Endothelial cell of hepatic sinusoid (primary cell): Measurements from ENCODE around the gene AHNAK2.

Experiments used
- in situ Hi-C: cut with HindIII; loops from 2 replicates; pipeline ENCODE4 v1.10.0; 2017; ENCODE audit warnings: low sequenced_read_pairs

The AHNAK2 gene

DNA sequence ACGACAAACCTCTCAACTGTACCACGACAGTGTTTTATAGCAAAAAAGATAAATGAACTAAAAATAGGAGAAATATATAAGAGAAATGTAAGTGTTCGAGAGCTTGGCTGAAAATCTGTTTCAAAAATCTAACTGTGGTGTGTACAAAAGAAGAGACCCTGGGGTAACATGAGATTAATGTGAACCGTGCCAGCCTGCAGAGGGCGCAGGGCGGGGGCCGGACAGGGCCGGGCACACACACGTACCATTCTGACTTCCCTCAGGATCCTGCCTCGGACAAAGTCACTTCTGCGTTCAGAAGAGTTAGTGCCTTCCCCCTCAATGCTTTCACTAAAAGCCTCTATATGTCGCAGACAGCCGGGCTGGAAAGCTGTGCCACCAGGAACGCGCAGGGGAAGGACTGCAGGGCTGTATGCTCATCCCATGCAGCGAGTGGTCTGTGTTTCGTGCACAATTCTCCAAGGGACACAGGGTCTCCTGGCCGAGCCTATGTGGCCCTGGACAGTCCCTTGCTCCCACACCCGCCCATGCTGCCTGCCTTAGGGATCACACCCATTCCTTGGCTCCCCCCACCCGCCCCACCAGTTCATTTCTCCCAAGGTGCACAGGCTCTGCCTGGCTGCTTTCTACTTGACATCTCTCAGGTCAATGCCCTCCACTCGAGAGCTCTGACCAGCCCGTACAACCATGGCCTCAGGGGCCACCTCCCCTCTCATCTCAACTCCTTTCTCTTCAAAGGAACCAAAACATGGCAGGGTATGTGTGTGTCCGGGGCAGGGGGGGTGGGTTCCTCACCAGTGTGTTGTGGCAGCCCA lies 34.2 kb upstream of the AHNAK2 start:
- in situ Hi-C loops, result loop anchor here (10.0 kb wide), 2 partner anchors 78 to 112 kb away; no protein-coding TSS in a partner anchor

GRCh38 chr14:105011312-105011990 lies 33.3 kb upstream of the AHNAK2 start:
- in situ Hi-C loops, result loop anchor here (10.0 kb wide), 2 partner anchors 77 to 113 kb away; no protein-coding TSS in a partner anchor

DNA sequence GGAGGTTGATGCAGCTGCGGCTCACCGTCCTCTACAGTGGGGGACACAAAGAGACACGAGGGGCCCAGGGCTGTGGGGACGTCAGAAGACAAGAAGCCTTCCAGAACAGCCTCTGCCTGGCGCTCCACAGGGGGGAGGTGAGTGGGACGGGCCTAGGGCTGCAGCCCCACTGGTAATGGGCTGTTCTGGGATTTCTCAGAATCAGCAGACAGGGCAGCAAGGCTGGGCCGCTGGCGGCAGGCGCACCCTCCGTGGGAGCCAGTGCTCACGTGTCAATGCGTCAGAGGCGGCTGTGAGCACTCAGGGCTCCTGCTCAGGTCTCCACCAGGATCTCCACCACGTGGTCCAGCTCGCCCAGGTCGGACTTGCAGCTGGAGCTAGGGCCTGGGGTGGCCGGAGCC lies 32.7 kb upstream of the AHNAK2 start:
- in situ Hi-C loops, result loop anchor here (10.0 kb wide), 2 partner anchors 76 to 114 kb away; no protein-coding TSS in a partner anchor

GRCh38 chr14:105010106-105010505 lies 31.9 kb upstream of the AHNAK2 start:
- in situ Hi-C loops, result loop anchor here (10.0 kb wide), 2 partner anchors 75 to 115 kb away; no protein-coding TSS in a partner anchor

GRCh38 chr14:105007593-105008264 lies 29.6 kb upstream of the AHNAK2 start:
- in situ Hi-C loops, result no loop called here

GRCh38 chr14:105006831-105007592 lies 28.8 kb upstream of the AHNAK2 start:
- in situ Hi-C loops, result no loop called here

- in situ Hi-C loops, result no loop called here
Observed at GRCh38 chr14:105005929-105006830, 28.0 kb upstream of the AHNAK2 start.

DNA sequence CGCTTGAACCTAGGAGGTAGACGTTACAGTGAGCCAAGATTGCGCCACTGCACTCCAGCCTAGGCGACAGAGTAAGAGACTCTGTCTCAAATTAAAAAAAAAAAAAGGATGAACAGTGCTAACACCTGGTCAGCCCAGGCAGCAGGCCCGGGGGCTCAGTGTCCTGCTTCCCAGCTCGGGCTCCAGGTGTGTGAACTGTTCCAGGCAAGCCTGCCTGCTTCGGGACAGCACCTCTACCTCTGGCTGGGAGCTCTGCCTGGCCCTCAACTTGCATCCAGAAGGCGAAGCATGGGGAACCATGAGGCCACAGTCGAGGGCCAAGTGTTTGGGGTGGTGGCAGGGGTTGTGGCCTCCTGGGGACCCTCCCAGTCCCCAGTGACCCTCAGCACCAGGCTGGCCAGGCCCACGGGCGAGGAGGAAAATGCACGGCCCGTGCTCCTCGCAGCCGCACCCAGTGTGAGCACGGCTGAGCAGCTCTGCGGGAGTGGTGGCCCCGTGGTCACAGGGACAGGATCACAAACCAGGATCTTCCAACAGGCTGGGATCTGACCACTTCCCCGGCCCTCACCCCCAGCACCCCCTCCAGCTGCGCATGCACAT lies 27.3 kb upstream of the AHNAK2 start:
- in situ Hi-C loops, result no loop called here

DNA sequence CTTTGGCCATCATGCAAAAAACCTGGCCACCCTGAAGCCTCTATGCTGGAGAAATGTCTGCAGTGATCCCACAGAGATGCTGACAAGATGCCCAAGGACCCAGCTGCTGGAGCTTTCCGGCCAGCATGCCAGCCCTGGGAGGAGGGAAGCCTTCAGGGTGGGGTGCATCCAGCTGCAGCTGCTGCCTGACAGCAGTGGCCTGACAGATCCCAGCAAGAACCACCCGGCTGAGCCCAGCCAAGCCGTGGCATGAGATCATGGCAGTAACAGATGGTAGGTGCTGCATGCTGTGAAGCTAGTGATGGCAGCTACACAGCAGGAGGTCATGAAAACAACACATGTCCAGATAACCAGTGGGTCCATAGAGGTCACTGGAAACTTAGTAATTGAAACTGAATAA lies 21.2 kb upstream of the AHNAK2 start:
- in situ Hi-C loops, result no loop called here

- in situ Hi-C loops, result no loop called here
Observed at GRCh38 chr14:104998801-104999200, 20.6 kb upstream of the AHNAK2 start.

- in situ Hi-C loops, result no loop called here
Observed at GRCh38 chr14:104996483-104996882, 18.3 kb upstream of the AHNAK2 start.

DNA sequence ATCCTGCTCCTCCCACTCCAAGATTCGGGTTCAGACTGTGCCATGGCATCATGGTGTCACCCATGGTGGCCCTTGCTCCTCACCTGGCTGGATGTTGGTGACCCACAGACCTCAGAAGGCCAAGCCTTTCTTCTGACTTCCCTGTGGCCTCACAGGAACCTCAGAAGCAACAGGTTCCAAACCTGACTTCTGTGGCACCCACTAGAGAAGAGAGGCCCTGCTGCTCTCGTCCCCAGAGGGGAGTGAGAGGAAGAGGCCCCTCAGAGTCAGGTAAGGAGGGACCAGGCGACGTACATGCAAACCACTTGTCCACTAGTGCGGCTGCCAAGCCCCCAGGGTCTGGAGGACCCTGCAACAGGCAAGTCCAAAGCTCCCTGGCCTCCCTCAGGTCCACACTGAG lies 17.9 kb upstream of the AHNAK2 start:
- in situ Hi-C loops, result no loop called here

- in situ Hi-C loops, result no loop called here
Observed at GRCh38 chr14:104994978-104995377, 16.8 kb upstream of the AHNAK2 start.

DNA sequence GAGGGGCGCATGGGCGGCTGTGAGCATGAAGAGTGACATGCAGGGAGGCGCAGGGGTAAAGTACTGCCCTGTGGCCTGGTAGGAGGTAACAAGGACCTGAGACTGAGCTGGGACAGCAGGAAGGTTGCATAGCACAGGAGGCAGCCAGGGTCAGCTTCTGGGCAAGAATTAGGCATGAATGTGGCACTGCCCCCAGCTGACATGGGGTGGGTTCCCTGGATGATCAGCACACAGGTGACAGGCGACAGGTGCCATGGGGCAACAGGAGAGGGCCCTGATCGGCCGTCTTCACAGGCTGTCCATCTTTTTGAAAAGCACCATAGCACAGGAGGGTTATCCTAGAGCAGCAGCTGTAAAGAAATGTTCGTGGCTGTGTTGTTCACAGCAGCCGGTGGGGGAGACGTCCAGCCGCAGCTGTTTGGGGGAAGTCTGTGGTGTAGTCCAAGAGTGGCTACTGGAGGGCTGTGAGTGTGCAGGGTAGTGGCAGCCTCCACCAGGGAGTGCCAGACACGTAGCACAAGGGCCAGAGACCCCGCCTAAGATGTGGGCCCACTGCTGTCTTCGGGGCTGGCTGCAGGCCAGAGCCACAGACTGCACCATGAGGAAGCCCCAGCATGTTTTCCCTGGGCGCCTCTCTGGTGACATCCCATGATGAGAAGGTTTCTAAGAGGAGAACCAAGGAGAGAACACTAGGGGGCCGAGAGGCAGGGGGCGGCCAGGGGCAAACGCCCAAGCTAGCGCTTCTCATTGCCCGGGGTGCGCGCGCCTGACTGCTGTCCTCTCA lies 15.8 kb upstream of the AHNAK2 start:
- in situ Hi-C loops, result no loop called here

- in situ Hi-C loops, result no loop called here
Observed at GRCh38 chr14:104993306-104993705, 15.1 kb upstream of the AHNAK2 start.

DNA sequence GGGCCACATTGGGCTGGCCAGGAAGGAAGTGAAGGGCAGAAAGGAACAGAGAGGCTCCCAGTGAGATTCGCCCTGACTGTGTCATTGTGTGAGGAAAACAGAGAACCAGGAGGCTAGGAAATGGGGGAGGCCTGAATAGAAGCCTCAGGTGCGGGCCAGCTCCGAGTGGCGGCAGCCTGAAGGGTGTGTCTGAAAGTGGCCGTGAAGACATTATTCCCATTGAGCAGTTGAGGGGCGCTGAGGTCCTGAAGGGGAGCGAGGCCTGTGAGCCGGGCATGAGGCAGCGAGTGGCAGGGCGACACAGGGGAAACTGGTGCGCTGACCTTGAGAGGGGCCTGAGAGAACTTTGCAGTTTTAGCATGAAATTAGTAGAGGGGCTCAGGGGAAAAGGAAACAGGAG lies 14.3 kb upstream of the AHNAK2 start:
- in situ Hi-C loops, result no loop called here

GRCh38 chr14:104991896-104992230 lies 13.7 kb upstream of the AHNAK2 start:
- in situ Hi-C loops, result no loop called here

DNA sequence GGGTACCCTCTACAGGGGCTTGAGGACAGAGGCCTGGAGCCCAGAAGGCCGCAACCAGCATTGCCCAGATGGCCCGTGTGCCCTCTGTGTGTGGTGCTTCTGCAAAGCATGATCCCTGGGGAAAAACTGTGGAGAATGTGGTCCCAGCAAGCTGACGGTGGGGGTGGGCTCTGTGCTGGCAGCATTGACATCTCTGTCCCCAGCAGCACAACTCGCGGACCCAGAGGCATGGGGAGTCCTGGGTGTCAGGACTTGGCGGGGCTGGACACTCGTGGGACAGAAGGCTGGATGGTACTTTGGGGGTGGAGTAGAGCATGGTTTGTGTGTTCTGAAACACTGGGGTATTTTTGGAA lies 11.8 kb upstream of the AHNAK2 start:
- in situ Hi-C loops, result no loop called here
